GM10248 (cell line): ENCODE results near the gene CLASP1.

Experiments used
- CTCF ChIA-PET: fragments of 300-600 bp; sonication (Branson Sonifier 250); formaldehyde crosslinking; extraction: SDS; loops from one replicate; lab custom pipeline; 2021; ENCODE audit warnings: antibody characterized with exemption; lab: Yijun Ruan, JAX
- POLR2A ChIA-PET: fragments of 350-650 bp; sonication (Branson Sonifier 250); formaldehyde crosslinking; extraction: SDS; loops from one replicate; lab custom pipeline; 2020; ENCODE audit warnings: antibody characterized with exemption; lab: Yijun Ruan, JAX
- DNase-seq: peaks from one replicate; pipeline ENCODE4 v3.0.0; 2012; ENCODE audit errors: extremely low spot score
- TF ChIP-seq, protein P1 (sequence below): IDR thresholded peaks from 2 replicates; pipeline ENCODE4 v1.5.1; 2012; ENCODE audit warnings: mild to moderate bottlenecking, low read depth; ENCODE audit errors: extremely low read depth, missing control alignments, control extremely low read depth

Gene CLASP1

DNA sequence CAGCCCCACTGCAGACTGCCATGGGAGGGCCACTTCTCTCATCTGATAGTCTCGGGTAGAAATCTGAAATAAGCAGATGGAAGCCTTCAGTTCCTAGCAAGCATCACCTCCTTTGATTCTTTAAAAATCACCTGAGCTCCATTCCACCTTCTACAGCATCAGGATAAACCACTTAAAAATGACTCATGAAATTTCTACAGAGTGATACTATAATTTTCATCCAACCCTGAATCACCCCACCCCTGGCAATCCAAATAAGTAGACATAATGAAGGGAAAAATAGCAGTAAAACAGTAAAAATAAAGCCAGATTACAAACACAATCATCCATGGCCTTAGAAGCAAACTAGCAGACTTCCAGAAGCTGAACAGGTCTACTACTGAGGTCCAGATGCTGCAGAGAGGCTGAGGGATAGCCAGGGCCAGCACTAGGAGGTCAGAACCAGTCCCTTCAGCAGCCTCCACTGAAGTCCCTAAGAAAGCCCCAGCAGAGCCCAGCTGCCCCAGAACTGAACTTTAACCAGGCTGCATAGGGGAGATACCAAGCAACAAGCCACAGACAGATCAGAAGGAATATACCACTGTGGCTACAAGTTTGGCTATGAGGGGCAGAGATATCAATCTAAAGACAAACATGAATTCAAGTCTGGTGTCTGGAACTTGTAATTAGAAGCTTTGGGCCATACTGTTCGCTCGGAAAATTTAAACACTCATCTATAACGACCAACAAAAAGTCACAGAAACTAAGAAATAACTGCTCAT is 173.3 kb downstream of the CLASP1 start:
- CTCF ChIA-PET: interaction anchor here (0.9 to 2.0 kb wide), 7 partner anchors 9 to 52 kb away, joined by 3 to 5 read pairs (median 3); no protein-coding TSS in a partner anchor
- POLR2A ChIA-PET: no interaction called here

DNA sequence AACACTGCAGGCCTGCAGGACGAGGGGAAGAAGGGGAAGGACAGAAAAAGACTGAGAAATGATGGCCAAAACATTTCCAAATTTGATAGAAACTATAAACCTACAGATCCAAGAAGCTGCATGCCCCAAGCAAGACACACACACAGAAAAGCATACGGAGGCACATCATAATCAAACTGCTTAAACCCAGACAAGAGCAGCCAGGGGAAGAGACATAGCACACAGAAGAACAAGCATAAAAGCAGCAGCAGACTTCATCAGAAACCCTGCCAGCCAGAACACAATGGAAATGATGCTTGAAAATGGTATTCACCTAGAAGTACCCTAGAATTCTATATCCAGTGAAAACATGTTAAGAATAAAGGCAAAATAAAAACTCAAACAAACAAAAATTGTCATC is 175.8 kb downstream of the CLASP1 start:
- CTCF ChIA-PET: no interaction called here
- POLR2A ChIA-PET: no interaction called here
- DNase-seq: no peak
- TF ChIP-seq, protein P1, sequence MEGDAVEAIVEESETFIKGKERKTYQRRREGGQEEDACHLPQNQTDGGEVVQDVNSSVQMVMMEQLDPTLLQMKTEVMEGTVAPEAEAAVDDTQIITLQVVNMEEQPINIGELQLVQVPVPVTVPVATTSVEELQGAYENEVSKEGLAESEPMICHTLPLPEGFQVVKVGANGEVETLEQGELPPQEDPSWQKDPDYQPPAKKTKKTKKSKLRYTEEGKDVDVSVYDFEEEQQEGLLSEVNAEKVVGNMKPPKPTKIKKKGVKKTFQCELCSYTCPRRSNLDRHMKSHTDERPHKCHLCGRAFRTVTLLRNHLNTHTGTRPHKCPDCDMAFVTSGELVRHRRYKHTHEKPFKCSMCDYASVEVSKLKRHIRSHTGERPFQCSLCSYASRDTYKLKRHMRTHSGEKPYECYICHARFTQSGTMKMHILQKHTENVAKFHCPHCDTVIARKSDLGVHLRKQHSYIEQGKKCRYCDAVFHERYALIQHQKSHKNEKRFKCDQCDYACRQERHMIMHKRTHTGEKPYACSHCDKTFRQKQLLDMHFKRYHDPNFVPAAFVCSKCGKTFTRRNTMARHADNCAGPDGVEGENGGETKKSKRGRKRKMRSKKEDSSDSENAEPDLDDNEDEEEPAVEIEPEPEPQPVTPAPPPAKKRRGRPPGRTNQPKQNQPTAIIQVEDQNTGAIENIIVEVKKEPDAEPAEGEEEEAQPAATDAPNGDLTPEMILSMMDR: no peak

More for the DNA sequence above, 173.3 kb downstream of the CLASP1 start:
- no peak for DNase-seq
- TF ChIP-seq, protein P1: no peak

DNA sequence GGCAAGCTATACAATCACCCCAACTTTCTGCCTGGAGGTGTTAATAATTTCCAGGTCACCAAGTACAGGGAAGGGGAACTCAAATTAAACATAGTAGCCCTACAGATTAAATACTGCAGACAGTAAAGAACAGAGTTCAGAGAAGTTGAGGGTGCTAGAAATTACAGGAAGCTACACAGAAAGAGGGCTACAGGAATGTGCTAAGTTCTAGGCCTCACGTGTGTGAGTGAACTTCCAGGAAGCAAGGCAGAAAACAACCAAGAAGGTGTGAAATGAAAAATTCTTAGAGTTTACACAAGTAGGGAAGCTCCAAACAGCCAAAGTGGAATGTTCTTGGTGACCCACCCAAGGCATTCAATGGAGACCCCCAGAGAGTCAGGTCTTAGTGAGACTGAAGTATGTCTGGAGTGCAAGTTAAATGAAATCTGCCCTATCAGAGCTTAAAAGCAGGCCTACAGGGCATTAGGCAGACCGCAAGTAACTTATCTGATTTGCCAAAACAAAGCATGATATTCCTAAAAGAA is 176.7 kb downstream of the CLASP1 start:
- POLR2A ChIA-PET: no interaction called here
- CTCF ChIA-PET: interaction anchor here (1.0 to 1.2 kb wide), 3 partner anchors 17 to 36 kb away, joined by 3 to 4 read pairs (median 3); no protein-coding TSS in a partner anchor
- DNase-seq: no peak

DNA sequence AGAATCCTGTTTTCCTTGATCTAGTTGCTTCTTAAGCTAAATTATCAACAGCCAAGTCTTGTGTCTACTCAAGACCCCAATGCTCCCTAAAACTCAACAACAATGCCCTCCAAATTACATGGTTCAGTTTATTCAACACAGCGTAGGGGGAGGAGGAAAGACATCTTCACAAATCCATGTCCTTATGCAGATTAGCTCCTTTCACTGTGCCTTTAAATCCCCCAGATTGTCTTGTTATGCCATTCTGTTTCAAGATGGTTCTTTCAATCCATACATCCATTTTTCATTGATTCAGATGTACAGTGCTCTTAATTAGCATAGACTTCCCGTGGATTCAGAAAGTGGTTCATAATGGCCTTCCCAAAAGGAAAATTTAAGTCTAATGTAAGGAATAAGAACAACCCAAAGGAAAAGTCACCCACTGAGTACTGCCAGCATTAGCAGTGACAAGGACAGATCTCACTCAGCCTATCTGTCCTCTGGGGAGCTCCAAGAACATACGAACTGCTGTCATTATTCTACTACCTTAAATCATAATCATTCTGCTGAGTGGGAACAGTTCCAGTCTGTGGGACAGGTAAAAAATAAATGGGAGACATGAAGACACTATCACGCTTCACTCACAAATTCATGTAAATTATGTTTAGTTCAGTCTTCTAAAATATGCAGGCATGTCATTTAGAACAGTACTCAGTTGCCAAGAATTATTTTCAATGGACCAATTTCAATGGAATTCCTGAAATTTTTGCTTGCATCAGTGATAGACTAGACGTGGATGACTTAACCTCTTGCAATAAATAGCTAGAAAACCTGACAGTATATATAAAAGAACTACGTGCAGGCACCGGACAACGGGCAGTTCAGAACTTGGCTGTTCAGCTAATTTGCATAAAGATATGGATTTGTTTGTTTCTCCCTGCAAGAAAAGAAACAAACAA is 177.5 kb downstream of the CLASP1 start:
- DNase-seq: no peak
- ChIA-PET POLR2A (no interaction called here), CTCF (interaction anchor here (1.0 to 2.7 kb wide), 4 partner anchors 12 to 37 kb away, joined by 3 to 12 read pairs (median 4); no protein-coding TSS in a partner anchor)
- TF ChIP-seq, protein P1: no peak

More for the DNA sequence above, 176.7 kb downstream of the CLASP1 start:
- TF ChIP-seq, protein P1: no peak

DNA sequence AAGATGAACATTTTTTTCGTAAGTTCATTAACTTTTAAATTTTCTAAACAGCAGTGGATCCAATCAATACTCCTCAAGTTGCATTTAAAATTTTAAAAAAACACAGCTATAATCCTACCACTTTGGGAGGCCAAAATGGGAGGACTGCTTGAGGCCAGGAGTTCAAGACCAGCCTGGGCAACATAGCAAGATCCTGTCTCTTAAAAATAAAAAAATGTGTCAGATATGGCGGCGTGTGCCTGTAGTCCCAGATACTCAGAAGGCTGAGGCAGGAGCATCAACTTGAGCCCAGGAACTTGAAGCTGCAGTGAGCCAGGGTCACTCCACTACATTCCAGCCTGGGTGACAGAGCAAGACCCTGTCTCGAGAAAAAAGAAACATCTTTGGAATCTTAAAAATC is 178.3 kb downstream of the CLASP1 start:
- ChIA-PET POLR2A (no interaction called here), CTCF (interaction anchor here (1.0 to 2.7 kb wide), 2 partner anchors 12 to 17 kb away, joined by 4 to 12 read pairs; no protein-coding TSS in a partner anchor)
- no peak for DNase-seq
- TF ChIP-seq, protein P1: no peak

DNA sequence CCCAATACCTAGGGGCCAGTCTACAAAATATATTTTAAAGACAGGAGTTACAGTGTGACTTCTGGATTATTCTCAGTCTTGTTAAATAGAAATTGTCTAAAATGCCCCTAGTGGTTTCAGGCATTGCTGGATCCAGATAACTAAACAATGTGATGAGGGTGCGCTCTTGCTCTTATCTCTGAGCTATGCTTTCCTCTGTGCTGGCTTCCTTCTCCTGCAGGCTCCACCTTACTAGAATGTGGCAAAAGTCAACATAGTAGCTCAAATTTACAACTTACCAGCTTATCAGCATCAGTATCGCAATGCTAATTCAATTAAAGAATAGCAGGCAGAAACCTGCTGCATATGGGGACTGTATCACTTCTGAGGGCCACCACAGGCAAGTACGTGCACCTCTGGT is 179.9 kb downstream of the CLASP1 start:
- CTCF ChIA-PET: interaction anchor here (1.3 to 2.7 kb wide), 3 partner anchors 10 to 60 kb away, joined by 3 to 12 read pairs (median 5); no protein-coding TSS in a partner anchor
- POLR2A ChIA-PET: no interaction called here
- DNase-seq: no peak
- TF ChIP-seq, protein P1: no peak
